Posterior vena cava (tissue), 2 donors: ENCODE data around the gene DAP. TPM values are rescaled to one million over a fixed set of nuclear protein-coding genes. Genes with fewer than 3 reads are reported as not detected.
"Not testable (repeated sequence)": the region's sequence is repeated elsewhere in the genome, so short reads cannot be mapped to it uniquely, and the experiment has no call there.

ENCODE experiments used
- DNase-seq: peaks from one replicate; pipeline ENCODE4 v3.0.0-alpha.2; 2020; ENCODE audit warnings: low spot score
- intact Hi-C, 2 donors: fragments of 100-400 bp; cut with DNase I; formaldehyde crosslinking; loops; one replicate each; pipeline versions ENCODE4 v1.14.1 to v1.14.2; 2022 to 2023
- total RNA-seq, 2 donors: library from RNA; stranded (reverse); fragmentation: NEBNext Ultra II Directional; extraction: Animal tissue kit (Norgen Biotek cat#: 25700); gene quantifications; one replicate each; pipeline ENCODE4 v1.2.1, GENCODE V29; 2021
- donor health status: DM: yes; HTN: yes; CAD: no.
- donor health status: DM: yes; HTN: yes; CAD: no.

The DAP gene
- total RNA-seq, 2 donors from 2014 or later: 86.9 to 102 TPM

- intact Hi-C loops: no loop called here
Measured at GRCh38 chr5:10631316-10631996, 129.6 kb downstream of the DAP start.

GRCh38 chr5:10630744-10631143 lies 130.3 kb downstream of the DAP start:
- DNase-seq, intact Hi-C loops: not testable (repeated sequence)

More at GRCh38 chr5:10631316-10631996, 129.6 kb downstream of the DAP start:
- DNase-seq: peak; percentile 50

- intact Hi-C loops: no loop called here
- DNase-seq: no peak
Measured at GRCh38 chr5:10630126-10630525, 130.9 kb downstream of the DAP start.

GRCh38 chr5:10629682-10630081 lies 131.4 kb downstream of the DAP start:
- no peak for DNase-seq
- intact Hi-C loops: loop anchor here in 1 of 2 donors (2.0 kb wide), 1 partner anchor 177 kb away; no protein-coding TSS in a partner anchor

Other genes starting within 250 kb of the DAP start
- gene ANKRD33B, start 197.2 kb downstream of the DAP start, total RNA-seq: 1 to 10 TPM; 3.3 to 3.9 TPM